GM12874 (cell line): ENCODE data around the gene CCDC197.

Source experiments
- TF ChIP-seq, protein P1 (sequence below): IDR thresholded peaks from 2 replicates; pipeline ENCODE4 v1.5.1; 2011; ENCODE audit warnings: low read depth, mild to moderate bottlenecking, control low read depth, low read length, moderate library complexity; ENCODE audit not compliant: insufficient read depth

CCDC197 gene

DNA sequence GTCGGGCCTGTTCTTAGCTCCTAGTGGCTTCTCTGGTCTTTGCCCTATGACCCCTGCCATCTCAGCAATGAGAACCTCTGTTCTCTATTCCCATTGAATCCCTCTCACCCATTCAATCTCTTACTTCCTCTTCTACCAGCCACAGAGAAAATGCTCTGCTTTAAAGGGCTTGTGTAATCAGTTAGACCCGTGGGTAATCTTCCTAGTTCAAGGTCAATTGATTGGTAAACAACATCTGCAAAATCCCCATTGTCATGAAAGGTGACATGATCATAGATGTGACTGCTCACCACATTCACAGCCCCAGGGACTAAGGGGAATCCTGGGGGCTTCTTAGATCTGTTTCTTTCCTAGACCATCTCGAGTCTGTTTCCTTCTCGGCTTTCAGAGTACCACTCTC is 7.2 kb upstream of the CCDC197 start:
- TF ChIP-seq, protein P1, sequence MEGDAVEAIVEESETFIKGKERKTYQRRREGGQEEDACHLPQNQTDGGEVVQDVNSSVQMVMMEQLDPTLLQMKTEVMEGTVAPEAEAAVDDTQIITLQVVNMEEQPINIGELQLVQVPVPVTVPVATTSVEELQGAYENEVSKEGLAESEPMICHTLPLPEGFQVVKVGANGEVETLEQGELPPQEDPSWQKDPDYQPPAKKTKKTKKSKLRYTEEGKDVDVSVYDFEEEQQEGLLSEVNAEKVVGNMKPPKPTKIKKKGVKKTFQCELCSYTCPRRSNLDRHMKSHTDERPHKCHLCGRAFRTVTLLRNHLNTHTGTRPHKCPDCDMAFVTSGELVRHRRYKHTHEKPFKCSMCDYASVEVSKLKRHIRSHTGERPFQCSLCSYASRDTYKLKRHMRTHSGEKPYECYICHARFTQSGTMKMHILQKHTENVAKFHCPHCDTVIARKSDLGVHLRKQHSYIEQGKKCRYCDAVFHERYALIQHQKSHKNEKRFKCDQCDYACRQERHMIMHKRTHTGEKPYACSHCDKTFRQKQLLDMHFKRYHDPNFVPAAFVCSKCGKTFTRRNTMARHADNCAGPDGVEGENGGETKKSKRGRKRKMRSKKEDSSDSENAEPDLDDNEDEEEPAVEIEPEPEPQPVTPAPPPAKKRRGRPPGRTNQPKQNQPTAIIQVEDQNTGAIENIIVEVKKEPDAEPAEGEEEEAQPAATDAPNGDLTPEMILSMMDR = no peak

DNA sequence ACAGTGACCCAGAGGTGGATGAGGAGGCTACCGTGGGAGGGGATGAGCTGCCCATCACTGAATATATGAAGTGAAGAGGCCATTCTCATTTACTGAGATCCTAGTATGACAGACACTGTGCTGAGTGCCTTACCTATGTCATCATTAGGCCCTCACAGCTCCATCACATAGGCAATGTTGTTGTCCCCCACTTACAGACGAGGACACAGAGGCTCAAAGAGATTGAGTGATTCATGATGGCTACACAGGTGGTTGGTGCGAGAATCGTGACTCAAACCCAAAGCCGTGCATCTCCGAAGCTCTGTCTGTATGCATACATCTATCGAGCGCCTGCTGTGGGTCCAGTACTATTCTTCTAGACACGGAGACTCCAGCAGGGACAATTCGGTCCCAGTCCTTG is 5.9 kb upstream of the CCDC197 start:
- TF ChIP-seq, protein P1 = no peak

DNA sequence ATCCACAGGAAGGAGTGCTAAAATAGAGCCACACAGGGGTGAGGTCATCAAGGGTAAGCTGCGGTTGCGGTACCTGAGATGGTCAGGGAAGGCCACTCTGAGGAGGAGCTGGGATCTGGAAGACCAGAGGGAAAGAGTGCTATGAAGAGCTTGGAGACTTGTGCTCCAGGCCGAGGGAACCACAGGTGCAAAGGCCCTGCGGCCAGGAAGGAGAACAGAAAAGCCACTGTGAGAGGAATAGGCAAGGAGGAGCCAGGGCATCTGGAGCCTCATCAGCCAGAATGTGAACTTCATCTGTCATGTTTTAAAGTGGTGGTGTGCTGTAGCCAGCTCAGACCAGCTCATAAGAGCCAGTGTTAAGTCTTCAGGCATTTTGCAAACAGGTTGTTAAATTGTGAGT is 5.5 kb upstream of the CCDC197 start:
- TF ChIP-seq, protein P1 = no peak

DNA sequence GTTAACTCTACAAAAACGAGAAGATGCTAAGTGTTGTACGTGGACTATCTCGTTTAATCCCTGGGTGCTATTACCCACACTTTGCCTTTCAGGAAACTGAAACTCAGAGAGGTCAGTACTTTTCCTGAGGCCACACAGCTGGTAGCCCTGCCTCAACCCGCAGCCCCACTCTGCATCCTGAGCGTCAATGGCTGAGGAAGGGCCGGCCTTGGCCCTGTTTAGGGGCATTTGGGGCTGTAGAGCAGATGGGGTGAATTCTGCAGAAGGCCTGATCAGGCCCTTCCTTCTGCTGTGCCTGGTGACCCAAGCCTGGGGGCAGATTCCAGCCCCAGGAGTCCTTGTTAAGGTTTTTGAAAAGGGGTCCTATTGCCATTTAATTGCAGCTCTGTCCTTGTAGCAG is 3.7 kb upstream of the CCDC197 start:
- TF ChIP-seq, protein P1 = no peak

DNA sequence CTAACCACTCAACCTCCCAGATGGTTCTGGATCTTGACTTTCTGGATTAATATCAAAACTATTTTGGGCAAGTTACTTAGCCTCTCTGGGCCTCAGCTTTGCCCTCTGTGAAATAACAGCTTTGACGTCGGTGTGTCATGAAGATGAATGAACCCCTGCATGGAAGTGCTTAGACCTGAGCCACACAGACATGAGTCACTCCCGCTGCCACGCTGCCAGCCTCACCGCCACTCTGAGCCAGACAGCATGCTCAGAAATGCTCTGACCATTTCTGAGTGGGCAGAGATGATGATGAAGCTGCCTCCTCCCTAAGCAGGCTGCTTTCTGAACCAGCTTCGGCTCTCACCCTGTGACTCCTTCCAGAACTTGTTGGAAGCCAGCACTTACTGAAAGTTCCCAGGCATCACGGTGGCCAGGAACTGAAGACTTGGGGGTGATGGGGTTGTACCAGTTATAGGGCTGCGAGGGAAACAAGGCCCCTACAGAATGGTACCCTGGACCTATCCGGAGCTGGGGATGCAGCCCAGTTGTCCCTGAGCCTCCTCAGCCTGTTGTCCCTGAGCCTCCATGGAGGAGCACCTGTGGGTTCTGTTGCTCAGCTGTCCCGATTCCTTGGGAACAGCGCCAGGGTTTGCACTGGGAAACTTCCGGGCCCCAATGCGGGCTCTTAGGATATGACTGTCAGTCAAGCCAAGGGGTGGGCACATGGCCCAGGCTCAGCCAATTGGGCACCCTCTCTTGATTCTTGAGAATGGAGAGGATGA is 2.0 kb upstream of the CCDC197 start:
- TF ChIP-seq, protein P1 = no peak

DNA sequence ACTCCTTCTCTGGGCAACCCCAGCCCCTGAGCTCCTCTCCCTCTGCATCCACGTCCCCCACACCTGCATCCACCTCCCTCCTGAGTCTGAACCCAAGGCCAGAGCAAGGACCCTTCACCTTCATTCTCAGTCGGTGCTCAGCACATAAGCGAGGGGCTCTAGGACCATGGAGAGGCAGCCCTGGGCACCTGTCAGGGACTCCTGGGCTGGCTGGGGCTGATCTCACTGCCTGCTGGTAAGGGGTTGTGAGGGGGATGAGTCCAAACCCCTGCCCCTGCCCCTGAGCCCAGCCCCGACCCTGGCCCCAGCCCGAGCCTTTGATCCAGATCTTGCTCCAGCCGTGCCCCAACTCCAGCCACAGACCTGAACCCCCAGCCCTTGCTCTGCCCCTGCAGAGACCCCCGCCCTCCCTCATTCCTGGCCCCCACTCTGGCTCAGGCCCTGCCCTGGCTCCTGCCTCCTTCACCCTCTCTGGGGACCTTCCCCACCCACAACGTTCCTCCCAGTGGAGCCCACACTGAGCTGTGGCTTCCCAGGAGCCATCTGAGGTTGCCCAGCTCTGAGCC is 888 bp upstream of the CCDC197 start:
- TF ChIP-seq, protein P1 = no peak

DNA sequence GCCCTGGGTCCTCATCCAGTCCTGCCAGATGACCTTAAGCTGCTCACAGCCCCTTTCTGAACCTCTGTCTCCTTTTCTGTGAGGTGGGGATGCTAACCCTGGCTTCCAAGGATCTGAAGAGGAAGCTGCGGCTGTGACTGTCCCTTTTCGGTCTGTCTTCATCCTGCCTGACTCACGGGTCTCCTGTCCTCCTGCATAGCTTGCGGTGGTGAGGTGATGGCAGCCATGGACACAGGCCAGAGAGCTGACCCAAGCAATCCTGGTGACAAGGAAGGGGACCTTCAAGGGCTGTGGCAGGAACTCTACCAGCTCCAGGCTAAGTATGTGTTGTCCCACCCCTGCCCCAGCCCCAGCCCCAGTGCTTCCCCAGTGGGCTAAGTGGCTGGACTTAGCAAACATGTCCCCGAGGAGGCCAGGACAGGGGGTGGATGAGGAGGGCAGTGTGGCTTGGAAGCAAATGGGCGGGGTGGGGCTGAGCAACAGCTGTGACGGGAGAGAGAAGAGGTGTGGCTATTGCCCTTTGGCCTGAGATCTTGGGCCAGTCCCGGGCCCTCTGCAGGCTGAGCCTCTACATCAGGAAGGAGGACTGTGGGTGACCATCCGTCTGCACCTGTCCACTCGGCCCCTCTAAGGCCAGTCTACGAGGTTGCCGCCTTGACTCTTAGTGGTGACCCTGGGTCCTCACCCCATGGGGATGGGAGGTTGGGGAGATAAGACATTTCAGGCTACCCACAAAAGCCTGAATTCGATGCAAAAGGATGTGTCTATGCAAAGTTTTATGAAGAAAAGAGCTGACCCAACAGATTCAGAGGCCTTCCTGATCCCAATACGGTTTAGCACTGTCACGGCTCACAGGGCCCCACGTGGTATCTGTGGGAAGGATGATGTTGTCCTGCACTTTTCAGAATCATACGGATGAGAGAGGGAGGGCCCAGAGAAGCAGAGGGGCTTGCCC is 1.1 kb downstream of the CCDC197 start:
- TF ChIP-seq, protein P1 = no peak
